Body of pancreas (tissue), 4 donors: ENCODE results near the gene SLCO3A1. TPM values are rescaled to one million over a fixed set of nuclear protein-coding genes. Genes with fewer than 3 reads are reported as not detected.

Experiments used
- ATAC-seq: fragments of 150-250 bp; one replicate; pipeline ENCODE4 v1.9.1; 2016
- DNase-seq, 4 donors: peaks; one replicate each; pipeline ENCODE4 v3.0.0-alpha.2; 2019
- H3K27ac ChIP-seq, 4 donors: fragments of 200-600 bp; sonication (generic); 1 replicate in 3 of 4; 2 replicates in 1 of 4; pipeline versions ENCODE4 v1.5.1 to v1.6.1; 2016 to 2019; ENCODE audit warnings: mild to moderate bottlenecking in 1 of 4, mixed read lengths in 1 of 4, moderate library complexity in 1 of 4
- H3K27me3 ChIP-seq, 2 donors: fragments of 200-600 bp; sonication (generic); one replicate each; pipeline ENCODE4 v1.6.0; 2016; ENCODE audit warnings: mild to moderate bottlenecking in 1 of 2
- H3K36me3 ChIP-seq, 2 donors: fragments of 200-600 bp; sonication (generic); replicated peaks in 1 of 2; 2 replicates each; pipeline ENCODE4 v1.5.1; 2016; ENCODE audit warnings: low read depth in 2 of 2; ENCODE audit not compliant: insufficient read depth in 1 of 2
- H3K4me1 ChIP-seq: fragments of 200-600 bp; sonication (generic); one replicate; pipeline ENCODE4 v1.6.0; 2016
- H3K4me3 ChIP-seq, 2 donors: fragments of 200-600 bp; sonication (generic); 1 replicate in 1 of 2; 2 replicates in 1 of 2; pipeline ENCODE4 v1.5.1; 2016 to 2019
- H3K9me3 ChIP-seq, 3 donors: fragments of 200-600 bp; sonication (generic); 1 replicate in 2 of 3; 2 replicates in 1 of 3; pipeline ENCODE4 v1.5.1; 2016
- CTCF ChIP-seq, 7 experiments: fragments of 450-650 bp in 4 of 7; fragments of 200-600 bp in 3 of 7; sonication (generic) in 3 of 7; IDR thresholded peaks; one replicate each; pipeline ENCODE4 v1.5.1; 2016 to 2019; ENCODE audit warnings: antibody characterized with exemption in 7 of 7
- POLR2A ChIP-seq, 3 donors: fragments of 450-650 bp; IDR thresholded peaks; one replicate each; pipeline ENCODE4 v1.6.1; 2016; ENCODE audit warnings: antibody characterized with exemption in 3 of 3, mild to moderate bottlenecking in 2 of 3
- WGBS, 2 donors: methylation state at CpG; one replicate each; pipeline ENCODE4 v1.1.5; 2017; 5-methylcytosine and 5-hydroxymethylcytosine counted together
- intact Hi-C: fragments of 100-400 bp; cut with DNase I; formaldehyde crosslinking; loops from one replicate; pipeline ENCODE4 v1.15.1; 2023
- total RNA-seq, 2 donors: library from RNA; depleted of rRNA; stranded (reverse); fragments of >200 nt; gene quantifications; one replicate each; pipeline ENCODE4 v1.1.0, GENCODE V29; 2016

The SLCO3A1 gene
- total RNA-seq, 2 donors from 2014 or later = 5.7 to 12.9 TPM

GRCh38 chr15:92040350-92040749, 186.8 kb downstream of the SLCO3A1 start:
- intact Hi-C loops = no loop called here
- 80% methylated on average over 1 of the region's 1 CpG; no CpG with 5 or more reads in 1 of the 2 donors for WGBS, 2 donors
- no peaks in the 10 kb centered on the region for H3K27me3 ChIP-seq
- no peak overlapping the region for H3K4me3 ChIP-seq
- H3K36me3 ChIP-seq = no peaks in the 10 kb centered on the region
- no peaks in the 10 kb centered on the region for H3K9me3 ChIP-seq
- DNase-seq = no peak
- no peak overlapping the region for H3K27ac ChIP-seq
- TF ChIP-seq CTCF (IDR thresholded peaks at IDR 0.05) (no peak), POLR2A (IDR thresholded peaks at IDR 0.05) (no peak)
- no peaks in the 10 kb centered on the region for H3K4me1 ChIP-seq
- no peak for ATAC-seq

- Histone ChIP-seq H3K9me3 (no peaks in the 10 kb centered on the region), H3K36me3 (no peaks in the 10 kb centered on the region), H3K27me3 (no peaks in the 10 kb centered on the region), H3K4me1 (no peaks in the 10 kb centered on the region), H3K4me3 (no peak overlapping the region), H3K27ac (no peak overlapping the region)
- DNase-seq (no peak), ATAC-seq (no peak)
- intact Hi-C loops = no loop called here
- TF ChIP-seq CTCF (IDR thresholded peaks at IDR 0.05) (no peak), POLR2A (IDR thresholded peaks at IDR 0.05) (no peak)
- 86 to 90% methylated on average over 4 of the region's 4 CpGs for WGBS, 2 donors
Measured at GRCh38 chr15:92041371-92041770, 187.9 kb downstream of the SLCO3A1 start.

- Histone ChIP-seq H3K27ac (no peak overlapping the region), H3K36me3 (no peaks in the 10 kb centered on the region), H3K4me3 (no peak overlapping the region), H3K27me3 (no peaks in the 10 kb centered on the region), H3K4me1 (no peaks in the 10 kb centered on the region), H3K9me3 (no peaks in the 10 kb centered on the region)
- no peak for TF ChIP-seq POLR2A (IDR thresholded peaks at IDR 0.05)
- TF ChIP-seq CTCF (IDR thresholded peaks at IDR 0.05) = no peak
- 40 to 51% methylated on average over 3 of the region's 3 CpGs for WGBS, 2 donors
- intact Hi-C loops = no loop called here
- no peak for DNase-seq
- no peak for ATAC-seq
Measured at GRCh38 chr15:92043283-92043682, 189.8 kb downstream of the SLCO3A1 start.

GRCh38 chr15:92044203-92044909, 190.8 kb downstream of the SLCO3A1 start:
- Histone ChIP-seq H3K4me1 (no peaks in the 10 kb centered on the region), H3K27ac (no peak overlapping the region), H3K36me3 (no peaks in the 10 kb centered on the region), H3K9me3 (no peaks in the 10 kb centered on the region), H3K27me3 (no peaks in the 10 kb centered on the region), H3K4me3 (no peak overlapping the region)
- ATAC-seq = no peak
- 75 to 88% methylated on average over 10 of the region's 10 CpGs for WGBS, 2 donors
- no peak for DNase-seq
- intact Hi-C loops = no loop called here
- TF ChIP-seq POLR2A (IDR thresholded peaks at IDR 0.05) = no peak
- no peak for TF ChIP-seq CTCF (IDR thresholded peaks at IDR 0.05)

GRCh38 chr15:92047900-92048299, 194.4 kb downstream of the SLCO3A1 start:
- Histone ChIP-seq H3K9me3 (no peaks in the 10 kb centered on the region), H3K27me3 (no peaks in the 10 kb centered on the region), H3K4me3 (no peak overlapping the region), H3K27ac (no peak overlapping the region), H3K36me3 (no peaks in the 10 kb centered on the region), H3K4me1 (no peaks in the 10 kb centered on the region)
- ATAC-seq (no peak), DNase-seq (no peak)
- TF ChIP-seq POLR2A (IDR thresholded peaks at IDR 0.05) (no peak), CTCF (IDR thresholded peaks at IDR 0.05) (no peak)
- intact Hi-C loops = no loop called here
- WGBS, 2 donors = 88 to 95% methylated on average over 3 to 4 of the region's 4 CpGs
